SHP77 treated with DMSO at 0.1 percent for 48 hours (cell line): ENCODE measurements around the gene TBC1D3G.
"Not testable (repeated sequence)": the region's sequence is repeated elsewhere in the genome, so short reads cannot be mapped to it uniquely, and the experiment has no call there.

Source experiments
- DNase-seq: peaks from one replicate; lab custom pipeline; 2025; lab: John Stamatoyannopoulos, UW

Gene TBC1D3G

GRCh38 chr17:36323584-36323983 lies at the start of gene TBC1D3G:
Gene TBC1D3G, plus strand, starts transcription at chr17:36323884. Its CDS starts 1,528 bp downstream, at chr17:36325412.
- not testable (repeated sequence) for DNase-seq

DNA sequence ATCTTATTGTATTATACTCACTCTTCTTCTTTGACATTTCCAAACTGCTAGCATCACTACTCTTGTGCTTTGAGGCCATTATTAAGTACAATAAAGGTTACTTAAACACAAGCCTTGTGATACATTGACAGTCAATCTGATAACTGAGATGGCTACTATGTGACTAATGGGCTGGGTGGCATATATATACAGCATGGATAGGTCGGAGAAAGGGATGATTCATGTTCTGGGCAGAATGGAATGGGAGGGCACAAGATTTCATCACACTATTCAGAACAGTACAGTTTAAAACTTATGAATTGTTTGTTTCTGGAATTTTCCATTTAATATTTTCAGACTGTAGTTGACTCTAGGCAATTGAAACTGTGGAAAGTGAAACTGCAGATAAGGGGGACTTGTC lies 40.4 kb upstream of the TBC1D3G start:
- DNase-seq: not testable (repeated sequence)

- DNase-seq: not testable (repeated sequence)
Measured at GRCh38 chr17:36284219-36284618, 39.5 kb upstream of the TBC1D3G start.

- DNase-seq: not testable (repeated sequence)
Measured at GRCh38 chr17:36289965-36290612, 33.6 kb upstream of the TBC1D3G start.

- DNase-seq: not testable (repeated sequence)
Measured at GRCh38 chr17:36295161-36295560, 28.5 kb upstream of the TBC1D3G start.

GRCh38 chr17:36315736-36316135 lies 7.9 kb upstream of the TBC1D3G start:
- DNase-seq: not testable (repeated sequence)

DNA sequence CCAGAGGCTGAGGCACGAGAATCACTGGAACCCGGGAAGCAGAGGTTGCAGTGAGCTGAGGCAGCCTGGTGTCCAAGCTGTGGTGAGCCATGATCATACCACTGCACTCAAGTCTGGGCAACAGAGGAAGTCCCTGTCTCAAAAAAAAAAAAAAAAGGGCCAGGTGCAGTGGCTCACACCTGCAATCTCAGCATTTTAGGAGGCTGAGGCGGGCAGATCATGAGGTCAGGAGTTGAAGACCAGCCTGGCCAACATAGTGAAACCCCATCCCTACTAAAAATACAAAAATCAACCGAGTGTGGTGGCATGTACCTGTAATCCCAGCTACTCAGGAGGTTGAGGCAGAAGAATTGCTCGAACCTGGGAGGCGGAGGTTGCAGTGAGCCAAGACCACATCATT lies 38.8 kb downstream of the TBC1D3G start:
- not testable (repeated sequence) for DNase-seq

- not testable (repeated sequence) for DNase-seq
Measured at GRCh38 chr17:36375938-36376337, 52.3 kb downstream of the TBC1D3G start.
